MCF 10A (cell line): Measurements from ENCODE around the gene C1orf21. TPM values are rescaled to one million over a fixed set of nuclear protein-coding genes. Genes with fewer than 3 reads are reported as not detected.

Source experiments
- BruUV-seq: library from RNA; stranded (reverse); fragments of 400-500 nt; replicated peaks from 2 replicates; lab custom pipeline; 2021; lab: Mats Ljungman, UMichigan
- CTCF ChIA-PET: fragments of 300-600 bp; sonication (Branson Sonifier 250); formaldehyde crosslinking; extraction: SDS; loops from one replicate; lab custom pipeline; 2021; ENCODE audit warnings: antibody characterized with exemption, inconsistent platforms; lab: Yijun Ruan, JAX
- POLR2A ChIA-PET: fragments of 300-600, 350-650 bp; sonication (Branson Sonifier 250); formaldehyde crosslinking; extraction: SDS; loops from one replicate; lab custom pipeline; 2020; ENCODE audit warnings: antibody characterized with exemption, inconsistent platforms; lab: Yijun Ruan, JAX
- DNase-seq: peaks from one replicate; pipeline ENCODE4 v3.0.0-alpha.2; 2018; ENCODE audit not compliant: unreplicated experiment
- H3K27ac Mint-ChIP-seq: one replicate; pipeline ENCODE4 v1.8.0; 2022; ENCODE audit warnings: mild to moderate bottlenecking, low read depth, mixed read lengths; ENCODE audit not compliant: unreplicated experiment
- H3K27me3 Mint-ChIP-seq: one replicate; pipeline ENCODE4 v1.8.0; 2022; ENCODE audit warnings: mixed read lengths; ENCODE audit not compliant: insufficient read depth, unreplicated experiment
- H3K36me3 Mint-ChIP-seq: one replicate; pipeline ENCODE4 v1.8.0; 2022; ENCODE audit warnings: mild to moderate bottlenecking, moderate library complexity, mixed read lengths; ENCODE audit not compliant: insufficient read depth, unreplicated experiment
- H3K4me1 Mint-ChIP-seq: one replicate; pipeline ENCODE4 v1.8.0; 2022; ENCODE audit warnings: mixed read lengths; ENCODE audit not compliant: insufficient read depth, unreplicated experiment
- H3K4me3 Mint-ChIP-seq: one replicate; pipeline ENCODE4 v1.8.0; 2022; ENCODE audit warnings: mild to moderate bottlenecking, moderate library complexity, mixed read lengths; ENCODE audit not compliant: unreplicated experiment
- H3K9me3 Mint-ChIP-seq: one replicate; pipeline ENCODE4 v1.8.0; 2022; ENCODE audit warnings: mixed read lengths; ENCODE audit not compliant: unreplicated experiment
- CTCF ChIP-seq: fragments of 200-600 bp; IDR thresholded peaks from one replicate; pipeline ENCODE4 v1.8.0; 2022; ENCODE audit warnings: antibody characterized with exemption, mild to moderate bottlenecking; ENCODE audit not compliant: unreplicated experiment
- intact Hi-C: fragments of 100-400 bp; cut with micrococcal nuclease; formaldehyde crosslinking; loops from 2 replicates; pipeline ENCODE4 v1.14.1; 2022
- total RNA-seq: library from RNA; stranded (reverse); gene quantifications from 2 replicates; pipeline ENCODE4 v1.2.3, GENCODE V29; 2022

Gene C1orf21
- total RNA-seq, 1 experiment from 2014 or later: 23.2 TPM

GRCh38 chr1:184461321-184461720, 74.5 kb downstream of the C1orf21 start:
- Mint-ChIP-seq H3K9me3 (peaks cover 6% of the 10 kb centered on the region), H3K36me3 (no peaks in the 10 kb centered on the region), H3K27me3 (no peaks in the 10 kb centered on the region), H3K27ac (no peak overlapping the region), H3K4me1 (peaks cover 25% of the 10 kb centered on the region), H3K4me3 (no peak overlapping the region)
- BruUV-seq: no TSS peak
- ChIA-PET POLR2A (no interaction called here), CTCF (no interaction called here)
- TF ChIP-seq CTCF: no peak
- no peak for DNase-seq
- intact Hi-C loops: no loop called here

DNA sequence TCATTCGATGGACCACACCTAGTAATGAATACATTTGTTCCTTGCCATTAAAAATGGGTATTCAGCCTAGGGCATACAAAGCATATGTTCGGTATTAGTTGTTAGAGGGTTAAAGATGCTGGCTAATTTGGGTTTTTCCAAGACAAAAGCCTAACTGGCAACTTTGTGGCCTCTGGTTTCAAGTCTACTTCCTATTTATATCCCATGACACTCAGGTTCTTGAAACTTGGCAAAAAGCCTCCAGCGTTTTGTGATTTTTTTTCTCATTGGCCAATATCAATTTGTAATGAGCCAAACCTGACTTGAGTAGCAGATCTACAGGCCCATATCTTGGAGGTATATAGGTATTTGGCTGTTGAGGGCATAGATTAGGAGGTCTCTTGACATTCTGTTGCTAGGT, 75.3 kb downstream of the C1orf21 start:
- peaks cover 25% of the 10 kb centered on the region for H3K4me1 Mint-ChIP-seq
- intact Hi-C loops: no loop called here
- peaks cover 6% of the 10 kb centered on the region for H3K9me3 Mint-ChIP-seq
- H3K27me3 Mint-ChIP-seq: no peaks in the 10 kb centered on the region
- no peak for DNase-seq
- CTCF ChIA-PET: no interaction called here
- POLR2A ChIA-PET: no interaction called here
- BruUV-seq: no TSS peak
- H3K36me3 Mint-ChIP-seq: no peaks in the 10 kb centered on the region
- TF ChIP-seq CTCF: no peak
- no peak overlapping the region for H3K27ac Mint-ChIP-seq
- H3K4me3 Mint-ChIP-seq: no peak overlapping the region

DNA sequence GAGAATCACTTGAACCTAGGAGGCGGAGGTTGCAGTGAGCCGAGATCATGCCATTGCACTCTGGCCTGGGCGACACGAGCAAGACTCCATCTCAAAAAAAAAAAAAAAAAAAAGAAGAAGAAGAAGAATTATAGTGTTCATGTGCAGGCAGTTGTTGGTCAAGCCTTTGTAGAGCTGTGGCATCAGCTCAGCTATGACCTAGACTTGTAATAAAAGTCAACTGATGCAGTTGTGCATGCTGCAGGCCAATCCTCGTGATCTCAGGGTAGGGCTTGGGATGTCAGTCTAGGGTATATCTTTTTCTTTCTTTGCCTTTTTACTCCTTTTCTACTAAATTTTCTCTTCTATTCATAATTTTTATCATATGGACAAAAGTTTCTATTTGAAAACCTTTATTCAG, 76.2 kb downstream of the C1orf21 start:
- H3K27ac Mint-ChIP-seq: no peak overlapping the region
- BruUV-seq: no TSS peak
- ChIA-PET CTCF (interaction anchor here (0.7 kb wide), 1 partner anchor 223 kb away, joined by 3 read pairs; no protein-coding TSS in a partner anchor), POLR2A (no interaction called here)
- no peak for DNase-seq
- H3K9me3 Mint-ChIP-seq: peaks cover 6% of the 10 kb centered on the region
- H3K27me3 Mint-ChIP-seq: no peaks in the 10 kb centered on the region
- no peaks in the 10 kb centered on the region for H3K36me3 Mint-ChIP-seq
- no peak for TF ChIP-seq CTCF
- H3K4me3 Mint-ChIP-seq: no peak overlapping the region
- H3K4me1 Mint-ChIP-seq: peaks cover 17% of the 10 kb centered on the region
- intact Hi-C loops: no loop called here

- POLR2A ChIA-PET: interaction anchor here (0.8 to 1.9 kb wide), 2 partner anchors 12 to 72 kb away, joined by 3 to 5 read pairs; no protein-coding TSS in a partner anchor
- H3K4me3 Mint-ChIP-seq: no peak overlapping the region
- no TSS peak for BruUV-seq
- intact Hi-C loops: no loop called here
- CTCF ChIA-PET: interaction anchor here (0.7 kb wide), 1 partner anchor 223 kb away, joined by 3 read pairs; no protein-coding TSS in a partner anchor
- H3K9me3 Mint-ChIP-seq: peaks cover 6% of the 10 kb centered on the region
- DNase-seq: no peak
- no peak overlapping the region for H3K27ac Mint-ChIP-seq
- peaks cover 12% of the 10 kb centered on the region for H3K4me1 Mint-ChIP-seq
- TF ChIP-seq CTCF: no peak
- H3K27me3 Mint-ChIP-seq: no peaks in the 10 kb centered on the region
- H3K36me3 Mint-ChIP-seq: no peaks in the 10 kb centered on the region
These were observed 76.9 kb downstream of the C1orf21 start for GRCh38 chr1:184463680-184464079.
